ENCODE measurements around the gene LHPP.

The LHPP gene

DNA sequence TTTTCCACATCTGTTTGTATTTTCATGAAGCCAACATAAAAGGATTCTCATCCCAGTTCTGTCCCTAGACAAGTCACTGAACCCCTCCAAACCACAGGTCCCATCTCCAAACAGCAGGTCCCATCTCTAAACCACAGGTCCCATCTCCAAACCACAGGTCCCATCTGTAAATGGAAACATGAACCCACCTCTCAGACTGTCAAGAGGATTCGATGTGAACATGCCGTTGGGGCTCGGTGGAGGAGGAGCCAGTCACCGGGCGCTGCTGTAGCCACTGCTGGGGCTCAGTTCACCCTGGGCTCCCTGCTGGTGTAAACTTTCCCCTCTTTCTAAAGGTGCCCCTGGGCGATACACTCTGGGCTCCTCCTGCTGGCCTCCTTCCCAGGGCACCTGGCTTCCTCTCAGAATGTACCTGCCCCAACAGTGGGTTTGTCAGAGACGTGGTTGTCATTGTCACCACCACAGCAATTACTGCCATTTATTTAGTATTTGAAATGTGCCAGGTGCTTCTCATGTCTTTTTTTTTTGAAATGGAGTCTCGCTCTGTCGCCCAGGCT is 13.0 kb downstream of the LHPP start:
- H3K27ac ChIP-seq (replicated peaks), result no peak overlapping the region
- TF ChIP-seq GABPA (IDR thresholded peaks at IDR 0.05; ENCODE audit: low read depth), result no peak
- no peak for TF ChIP-seq SPI1 (IDR thresholded peaks at IDR 0.05; ENCODE audit: borderline replicate concordance, low read depth)
- TF ChIP-seq, protein P1, sequence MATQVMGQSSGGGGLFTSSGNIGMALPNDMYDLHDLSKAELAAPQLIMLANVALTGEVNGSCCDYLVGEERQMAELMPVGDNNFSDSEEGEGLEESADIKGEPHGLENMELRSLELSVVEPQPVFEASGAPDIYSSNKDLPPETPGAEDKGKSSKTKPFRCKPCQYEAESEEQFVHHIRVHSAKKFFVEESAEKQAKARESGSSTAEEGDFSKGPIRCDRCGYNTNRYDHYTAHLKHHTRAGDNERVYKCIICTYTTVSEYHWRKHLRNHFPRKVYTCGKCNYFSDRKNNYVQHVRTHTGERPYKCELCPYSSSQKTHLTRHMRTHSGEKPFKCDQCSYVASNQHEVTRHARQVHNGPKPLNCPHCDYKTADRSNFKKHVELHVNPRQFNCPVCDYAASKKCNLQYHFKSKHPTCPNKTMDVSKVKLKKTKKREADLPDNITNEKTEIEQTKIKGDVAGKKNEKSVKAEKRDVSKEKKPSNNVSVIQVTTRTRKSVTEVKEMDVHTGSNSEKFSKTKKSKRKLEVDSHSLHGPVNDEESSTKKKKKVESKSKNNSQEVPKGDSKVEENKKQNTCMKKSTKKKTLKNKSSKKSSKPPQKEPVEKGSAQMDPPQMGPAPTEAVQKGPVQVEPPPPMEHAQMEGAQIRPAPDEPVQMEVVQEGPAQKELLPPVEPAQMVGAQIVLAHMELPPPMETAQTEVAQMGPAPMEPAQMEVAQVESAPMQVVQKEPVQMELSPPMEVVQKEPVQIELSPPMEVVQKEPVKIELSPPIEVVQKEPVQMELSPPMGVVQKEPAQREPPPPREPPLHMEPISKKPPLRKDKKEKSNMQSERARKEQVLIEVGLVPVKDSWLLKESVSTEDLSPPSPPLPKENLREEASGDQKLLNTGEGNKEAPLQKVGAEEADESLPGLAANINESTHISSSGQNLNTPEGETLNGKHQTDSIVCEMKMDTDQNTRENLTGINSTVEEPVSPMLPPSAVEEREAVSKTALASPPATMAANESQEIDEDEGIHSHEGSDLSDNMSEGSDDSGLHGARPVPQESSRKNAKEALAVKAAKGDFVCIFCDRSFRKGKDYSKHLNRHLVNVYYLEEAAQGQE (IDR thresholded peaks at IDR 0.05; ENCODE audit: insufficient replicate concordance, low read depth), result no peak
- no peak for TF ChIP-seq POLR2AphosphoS5 (IDR thresholded peaks at IDR 0.05; ENCODE audit: low read depth)
- TF ChIP-seq, protein P2, sequence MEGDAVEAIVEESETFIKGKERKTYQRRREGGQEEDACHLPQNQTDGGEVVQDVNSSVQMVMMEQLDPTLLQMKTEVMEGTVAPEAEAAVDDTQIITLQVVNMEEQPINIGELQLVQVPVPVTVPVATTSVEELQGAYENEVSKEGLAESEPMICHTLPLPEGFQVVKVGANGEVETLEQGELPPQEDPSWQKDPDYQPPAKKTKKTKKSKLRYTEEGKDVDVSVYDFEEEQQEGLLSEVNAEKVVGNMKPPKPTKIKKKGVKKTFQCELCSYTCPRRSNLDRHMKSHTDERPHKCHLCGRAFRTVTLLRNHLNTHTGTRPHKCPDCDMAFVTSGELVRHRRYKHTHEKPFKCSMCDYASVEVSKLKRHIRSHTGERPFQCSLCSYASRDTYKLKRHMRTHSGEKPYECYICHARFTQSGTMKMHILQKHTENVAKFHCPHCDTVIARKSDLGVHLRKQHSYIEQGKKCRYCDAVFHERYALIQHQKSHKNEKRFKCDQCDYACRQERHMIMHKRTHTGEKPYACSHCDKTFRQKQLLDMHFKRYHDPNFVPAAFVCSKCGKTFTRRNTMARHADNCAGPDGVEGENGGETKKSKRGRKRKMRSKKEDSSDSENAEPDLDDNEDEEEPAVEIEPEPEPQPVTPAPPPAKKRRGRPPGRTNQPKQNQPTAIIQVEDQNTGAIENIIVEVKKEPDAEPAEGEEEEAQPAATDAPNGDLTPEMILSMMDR (IDR thresholded peaks at IDR 0.05; ENCODE audit: insufficient read depth, low read length), result no peak
- no peak for DNase-seq (ENCODE audit: low read depth in 1 of 2, low spot score in 1 of 2)
- no peak overlapping the region for H3K4me3 ChIP-seq (replicated peaks; ENCODE audit: insufficient read depth, low read length)
- no peaks in the 10 kb centered on the region for H3K27me3 ChIP-seq (ENCODE audit: insufficient read depth, poor library complexity, severe bottlenecking)

DNA sequence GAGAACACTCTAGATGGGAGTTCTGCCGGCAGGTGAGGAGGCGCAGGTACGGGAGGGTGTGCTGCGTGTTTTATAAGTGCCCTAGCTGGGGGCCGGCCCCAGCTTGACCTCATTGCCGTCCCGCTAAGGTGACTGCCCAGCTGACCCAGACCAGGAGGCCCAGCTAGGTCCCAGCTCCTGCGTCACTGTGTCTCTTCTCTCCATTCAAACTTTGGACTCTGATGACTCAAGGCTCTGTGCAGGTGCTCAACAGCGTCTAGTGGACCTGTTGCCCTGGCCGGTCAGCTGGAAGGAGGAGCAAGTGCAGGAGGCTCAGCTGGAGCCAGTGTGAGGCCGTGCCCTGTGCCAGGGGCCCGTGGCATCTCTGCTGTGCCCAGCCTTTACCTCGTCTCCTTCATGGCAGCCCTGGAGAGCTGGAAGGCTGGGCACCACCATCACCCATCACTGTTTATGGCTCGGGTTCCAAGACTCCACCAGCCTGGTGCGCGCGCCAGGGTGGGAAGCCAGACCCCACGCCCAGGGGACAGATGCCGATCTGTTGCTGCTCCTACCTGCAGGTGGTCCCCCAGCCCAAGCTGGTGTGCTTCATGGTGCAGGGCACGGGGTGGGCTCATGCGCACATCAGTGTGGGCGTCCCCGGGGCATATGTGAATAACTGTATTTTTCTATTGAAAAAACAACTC is 14.6 kb downstream of the LHPP start:
- TF ChIP-seq, protein P1 (IDR thresholded peaks at IDR 0.05; ENCODE audit: insufficient replicate concordance, low read depth), result no peak
- TF ChIP-seq, protein P2 (IDR thresholded peaks at IDR 0.05; ENCODE audit: insufficient read depth, low read length), result no peak
- no peak for TF ChIP-seq GABPA (IDR thresholded peaks at IDR 0.05; ENCODE audit: low read depth)
- Histone ChIP-seq H3K27me3 (ENCODE audit: insufficient read depth, poor library complexity, severe bottlenecking) (no peaks in the 10 kb centered on the region), H3K27ac (replicated peaks) (no peak overlapping the region), H3K4me3 (replicated peaks; ENCODE audit: insufficient read depth, low read length) (no peak overlapping the region)
- no peak for DNase-seq (ENCODE audit: low read depth in 1 of 2, low spot score in 1 of 2)

DNA sequence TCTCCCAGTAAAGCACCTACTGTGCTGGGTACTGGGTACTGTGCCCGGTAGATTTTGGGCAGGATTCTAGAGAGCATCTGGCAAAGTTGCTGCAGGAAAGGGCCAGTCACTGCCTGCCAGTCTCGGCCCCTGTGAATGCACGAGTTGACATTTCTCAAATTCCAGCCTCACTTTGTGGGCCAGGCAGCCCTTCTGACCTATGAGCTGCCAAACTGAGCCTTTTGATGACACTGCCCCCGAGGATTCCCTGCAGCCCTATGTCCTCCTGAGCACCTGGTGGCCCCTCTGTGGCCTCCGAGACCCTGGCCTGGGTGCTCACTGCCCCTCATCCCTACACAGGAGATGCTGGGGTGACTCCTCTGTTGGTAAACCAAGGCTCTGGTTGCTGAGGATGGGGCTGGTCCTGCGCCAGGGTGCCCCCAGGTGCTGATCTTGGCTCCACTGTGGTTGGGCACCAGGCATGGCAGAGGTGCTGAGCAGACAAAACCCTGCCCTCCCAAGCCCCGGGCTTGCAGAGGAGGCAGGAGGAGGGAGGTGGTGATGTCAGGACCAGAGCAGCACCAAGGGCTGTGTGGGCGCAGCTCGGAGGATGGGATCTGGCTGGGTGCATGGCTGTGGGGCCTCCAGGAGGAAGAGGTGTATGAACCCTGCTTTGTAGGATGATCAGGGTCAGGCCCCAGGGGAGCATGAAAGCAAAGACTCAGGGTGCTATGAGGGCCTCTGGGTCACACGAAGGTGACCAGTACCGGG is 16.2 kb downstream of the LHPP start:
- H3K27me3 ChIP-seq (ENCODE audit: insufficient read depth, poor library complexity, severe bottlenecking), result no peaks in the 10 kb centered on the region
- H3K27ac ChIP-seq (replicated peaks), result no peak overlapping the region
- DNase-seq (ENCODE audit: low read depth in 1 of 2, low spot score in 1 of 2), result no peak
- TF ChIP-seq GABPA (IDR thresholded peaks at IDR 0.05; ENCODE audit: low read depth) (no peak), SPI1 (IDR thresholded peaks at IDR 0.05; ENCODE audit: borderline replicate concordance, low read depth) (no peak)
- TF ChIP-seq, protein P2 (IDR thresholded peaks at IDR 0.05; ENCODE audit: insufficient read depth, low read length), result no peak
- TF ChIP-seq, protein P1 (IDR thresholded peaks at IDR 0.05; ENCODE audit: insufficient replicate concordance, low read depth), result no peak
- H3K4me3 ChIP-seq (replicated peaks; ENCODE audit: insufficient read depth, low read length), result no peak overlapping the region
